WTC11 (cell line): Measurements from ENCODE around the gene CEACAM8.
"Not testable (repeated sequence)": the region's sequence is repeated elsewhere in the genome, so short reads cannot be mapped to it uniquely, and the experiment has no call there.

Experiments used
- FOXJ3 ChIP-seq: sonication (generic); formaldehyde crosslinking; IDR thresholded peaks from 2 replicates; pipeline ENCODE4 v1.9.0; 2021; ENCODE audit warnings: missing genetic modification reagents, mild to moderate bottlenecking, borderline replicate concordance
- FOXK1 ChIP-seq: sonication (generic); formaldehyde crosslinking; IDR thresholded peaks from 2 replicates; pipeline ENCODE4 v1.8.0; 2022; ENCODE audit warnings: mild to moderate bottlenecking, moderate library complexity, missing genetic modification reagents
- NR3C1 ChIP-seq: sonication (generic); formaldehyde crosslinking; conservative IDR thresholded peaks from 2 replicates; pipeline ENCODE4 v1.8.1; 2023; ENCODE audit warnings: low read depth, mild to moderate bottlenecking, missing genetic modification reagents
- RELA ChIP-seq: sonication (generic); formaldehyde crosslinking; IDR thresholded peaks from 2 replicates; pipeline ENCODE4 v1.8.1; 2022; ENCODE audit warnings: missing genetic modification reagents, mild to moderate bottlenecking, borderline replicate concordance
- ZNF671 ChIP-seq: fragments of 250-450 bp; sonication (Bioruptor Pico); IDR thresholded peaks from 2 replicates; pipeline ENCODE4 v1.8.0; 2021; ENCODE audit warnings: mild to moderate bottlenecking
- TF ChIP-seq, protein P1 (sequence below): fragments of 200-600 bp; IDR thresholded peaks from 2 replicates; pipeline ENCODE4 v1.8.0; 2022; ENCODE audit warnings: antibody characterized with exemption

- TF ChIP-seq, protein P1, sequence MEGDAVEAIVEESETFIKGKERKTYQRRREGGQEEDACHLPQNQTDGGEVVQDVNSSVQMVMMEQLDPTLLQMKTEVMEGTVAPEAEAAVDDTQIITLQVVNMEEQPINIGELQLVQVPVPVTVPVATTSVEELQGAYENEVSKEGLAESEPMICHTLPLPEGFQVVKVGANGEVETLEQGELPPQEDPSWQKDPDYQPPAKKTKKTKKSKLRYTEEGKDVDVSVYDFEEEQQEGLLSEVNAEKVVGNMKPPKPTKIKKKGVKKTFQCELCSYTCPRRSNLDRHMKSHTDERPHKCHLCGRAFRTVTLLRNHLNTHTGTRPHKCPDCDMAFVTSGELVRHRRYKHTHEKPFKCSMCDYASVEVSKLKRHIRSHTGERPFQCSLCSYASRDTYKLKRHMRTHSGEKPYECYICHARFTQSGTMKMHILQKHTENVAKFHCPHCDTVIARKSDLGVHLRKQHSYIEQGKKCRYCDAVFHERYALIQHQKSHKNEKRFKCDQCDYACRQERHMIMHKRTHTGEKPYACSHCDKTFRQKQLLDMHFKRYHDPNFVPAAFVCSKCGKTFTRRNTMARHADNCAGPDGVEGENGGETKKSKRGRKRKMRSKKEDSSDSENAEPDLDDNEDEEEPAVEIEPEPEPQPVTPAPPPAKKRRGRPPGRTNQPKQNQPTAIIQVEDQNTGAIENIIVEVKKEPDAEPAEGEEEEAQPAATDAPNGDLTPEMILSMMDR, result not testable (repeated sequence)
- TF ChIP-seq RELA, FOXK1, FOXJ3, ZNF671, NR3C1 (CRISPR knock-in tag): not testable (repeated sequence)
Observed at GRCh38 chr19:42550521-42550920, 44.2 kb downstream of the CEACAM8 start.
